Right lobe of liver (tissue), 6 donors: ENCODE results near the gene CYB5R3. TPM values are rescaled to one million over a fixed set of nuclear protein-coding genes. Genes with fewer than 3 reads are reported as not detected.

Experiments
- ATAC-seq, 4 donors: fragments of 200-7000 bp; cut with Tn5 transposase; one replicate each; pipeline ENCODE4 v1.9.1; 2020; ENCODE audit warnings: mild to moderate bottlenecking in 4 of 4, moderate library complexity in 4 of 4
- DNase-seq, 3 donors: peaks; one replicate each; pipeline ENCODE4 v3.0.0-alpha.2; 2020
- H3K27ac ChIP-seq, 3 donors: fragments of 200-600 bp; one replicate each; pipeline ENCODE4 v1.8.0; 2022
- H3K27me3 ChIP-seq, 2 donors: fragments of 200-600 bp; one replicate each; pipeline ENCODE4 v1.8.0; 2022
- H3K36me3 ChIP-seq, 4 donors: fragments of 200-600 bp; sonication (generic) in 1 of 4; one replicate each; pipeline versions ENCODE4 v1.5.1 to v1.8.0; 2017 to 2022; ENCODE audit warnings: control low read depth in 1 of 4
- H3K4me1 ChIP-seq, 4 donors: fragments of 200-600 bp; sonication (generic) in 1 of 4; one replicate each; pipeline versions ENCODE4 v1.5.1 to v1.8.0; 2017 to 2022; ENCODE audit warnings: control low read depth in 1 of 4
- H3K4me3 ChIP-seq, 3 donors: fragments of 200-600 bp; one replicate each; pipeline ENCODE4 v1.8.0; 2022
- H3K9me3 ChIP-seq, 4 donors: fragments of 200-600 bp; sonication (generic) in 1 of 4; one replicate each; pipeline versions ENCODE4 v1.5.1 to v1.8.0; 2017 to 2022; ENCODE audit warnings: control low read depth in 1 of 4
- CTCF ChIP-seq, 4 donors: fragments of 200-600 bp in 3 of 4; fragments of 450-650 bp in 1 of 4; IDR thresholded peaks; one replicate each; pipeline versions ENCODE4 v1.5.1 to v1.8.0; 2016 to 2022; ENCODE audit warnings: antibody characterized with exemption in 4 of 4, mild to moderate bottlenecking in 2 of 4
- POLR2A ChIP-seq: fragments of 450-650 bp; IDR thresholded peaks from one replicate; pipeline ENCODE4 v1.6.1; 2017; ENCODE audit warnings: antibody characterized with exemption, mild to moderate bottlenecking
- WGBS: methylation state at CpG from one replicate; pipeline ENCODE4 v1.1.6; 2018; ENCODE audit warnings: low coverage, low lambda C conversion rate; ENCODE audit not compliant: insufficient coverage; ENCODE audit errors: missing lambda C conversion rate; 5-methylcytosine and 5-hydroxymethylcytosine counted together
- intact Hi-C, 2 donors: fragments of 100-400 bp; cut with DNase I; formaldehyde crosslinking; loops; one replicate each; pipeline versions ENCODE4 v1.11.2 to v1.14.1; 2022
- total RNA-seq, 6 experiments: library from RNA; depleted of rRNA in 2 of 6; stranded (reverse); fragments of >200 nt in 2 of 6; fragmentation: NEBNext Ultra II Directional in 3 of 6; extraction: Animal tissue kit (Norgen Biotek cat#: 25700) in 3 of 6; gene quantifications; one replicate each; pipeline versions ENCODE4 v1.1.0 to v1.2.4, GENCODE V29; 2016 to 2023
- donor health status: DM: no; HTN: yes; CAD: no.
- donor health status: DM: no; HTN: no; CAD: no.
- donor health status: DM: no; HTN: no; CAD: no.
- donor health status: DM: no; HTN: yes; CAD: no.
- donor health status: DM: no; HTN: yes; CAD: no.

CYB5R3 gene
- total RNA-seq, 6 experiments from 2014 or later, result 146 to 211 (median 170) TPM

DNA sequence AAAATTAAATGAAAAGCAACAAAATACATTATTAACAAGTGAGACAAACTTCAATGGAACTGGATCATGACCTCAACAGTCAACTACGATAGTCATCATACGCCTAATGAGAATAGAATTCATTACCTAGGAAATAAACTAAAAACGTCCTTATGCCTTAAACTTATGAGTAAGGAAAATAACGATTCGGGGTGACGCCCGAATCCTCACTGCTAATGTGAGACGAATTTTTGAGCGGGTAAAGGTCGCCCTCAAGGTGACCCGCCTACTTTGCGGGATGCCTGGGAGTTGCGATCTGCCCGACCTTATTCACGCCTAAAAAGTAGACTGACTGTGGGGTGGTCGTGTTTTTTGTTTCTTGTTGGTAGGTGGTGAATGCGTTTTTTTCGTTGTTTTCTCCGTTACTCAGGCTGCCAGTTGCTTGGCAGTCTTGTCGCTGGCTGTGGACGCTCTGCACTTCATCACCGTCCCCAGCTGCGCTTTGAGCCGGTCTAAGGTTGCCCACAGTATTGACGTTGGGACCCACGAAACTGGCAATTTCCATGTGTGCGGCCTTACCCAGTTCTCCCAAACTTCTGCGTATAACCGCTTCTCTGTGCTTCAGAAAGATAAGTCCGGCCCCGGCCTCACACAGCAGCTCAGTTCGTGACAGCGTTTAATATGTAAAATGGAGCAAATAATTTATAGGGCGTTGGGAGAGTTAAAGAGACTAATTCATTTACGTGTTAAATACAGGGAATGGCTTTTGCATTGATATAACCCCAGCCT, 33.9 kb downstream of the CYB5R3 start:
- intact Hi-C loops, result no loop called here
- peak overlapping the region; percentile 92 to 96 (median 94) for H3K27ac ChIP-seq
- H3K9me3 ChIP-seq, result no peaks in the 10 kb centered on the region
- TF ChIP-seq POLR2A (peak; percentile 94), CTCF (IDR thresholded peaks at IDR 0.05) (no peak)
- under 1% methylated on average over 35 of the region's 35 CpGs for WGBS
- ATAC-seq (peak; percentile 60 to 76 (median 72)), DNase-seq (peak; percentile 84 to 92 (median 88))
- H3K36me3 ChIP-seq, result peaks cover 0 to 11% (median 0%) of the 10 kb centered on the region in 4 donors
- H3K4me1 ChIP-seq, result peaks cover 0 to 32% (median 20%) of the 10 kb centered on the region in 4 donors
- H3K27me3 ChIP-seq, result no peaks in the 10 kb centered on the region
- peak overlapping the region; percentile 88 to 94 (median 93) for H3K4me3 ChIP-seq

- Histone ChIP-seq H3K4me3 (peak within 1 kb of the TSS; percentile 88 to 94 (median 93)), H3K9me3 (no peaks in the 10 kb centered on the region), H3K27ac (peak within 1 kb of the TSS; percentile 92 to 96 (median 94)), H3K36me3 (peaks cover 0 to 6% (median 0%) of the 10 kb centered on the region in 4 donors), H3K4me1 (peaks cover 0 to 32% (median 20%) of the 10 kb centered on the region in 4 donors), H3K27me3 (no peaks in the 10 kb centered on the region)
- ATAC-seq, result peak; percentile 83 to 88 (median 86)
- TF ChIP-seq CTCF (IDR thresholded peaks at IDR 0.05) (peak; percentile 19 to 46 (median 32)), POLR2A (peak; percentile 67)
- DNase-seq, result peak; percentile 99
- intact Hi-C loops, result no loop called here
- under 1% methylated on average over 35 of the region's 85 CpGs for WGBS
Measured at GRCh38 chr22:42614312-42615091, 34.7 kb downstream of the CYB5R3 start, which contains the start of gene POLDIP3. POLDIP3 (minus strand) TSS chr22:42614883; CDS start chr22:42614857, 26 bp downstream.

DNA sequence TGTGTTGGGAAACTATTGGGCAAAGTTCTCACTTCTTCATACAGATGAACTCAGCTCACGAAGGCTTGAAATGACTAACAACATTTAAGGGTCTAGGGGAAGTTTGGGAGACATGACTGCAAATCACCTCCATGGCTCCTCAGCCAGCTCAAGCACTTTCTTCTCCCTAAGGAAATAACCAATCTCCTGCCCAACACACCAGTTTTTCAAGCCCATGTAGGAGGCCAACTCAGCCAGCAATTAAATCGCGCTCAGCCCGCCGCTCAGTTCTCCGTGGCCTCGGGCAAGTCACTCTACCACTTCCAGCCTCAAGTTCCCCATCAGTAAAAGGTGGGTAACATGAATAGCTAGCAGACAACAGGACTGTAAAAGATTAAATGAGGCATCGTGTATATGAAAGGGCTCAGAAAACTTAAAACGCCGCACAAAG, 35.3 kb downstream of the CYB5R3 start:
- DNase-seq (no peak), ATAC-seq (no peak)
- intact Hi-C loops, result no loop called here
- Histone ChIP-seq H3K4me3 (peak overlapping the region; percentile 88 to 94 (median 93)), H3K27me3 (no peaks in the 10 kb centered on the region), H3K9me3 (no peaks in the 10 kb centered on the region), H3K27ac (peak overlapping the region; percentile 92 to 96 (median 94)), H3K36me3 (no peaks in the 10 kb centered on the region), H3K4me1 (peaks cover 0 to 32% (median 20%) of the 10 kb centered on the region in 4 donors)
- 0% methylated on average over 10 of the region's 10 CpGs for WGBS
- TF ChIP-seq POLR2A (no peak), CTCF (IDR thresholded peaks at IDR 0.05) (no peak)

- Histone ChIP-seq H3K9me3 (no peaks in the 10 kb centered on the region), H3K4me3 (no peak overlapping the region), H3K27me3 (no peaks in the 10 kb centered on the region), H3K4me1 (peaks cover 0 to 32% (median 19%) of the 10 kb centered on the region in 4 donors), H3K36me3 (no peaks in the 10 kb centered on the region), H3K27ac (no peak overlapping the region)
- no peak for DNase-seq
- TF ChIP-seq CTCF (IDR thresholded peaks at IDR 0.05), result no peak
- TF ChIP-seq POLR2A, result no peak
- intact Hi-C loops, result no loop called here
- ATAC-seq, result no peak
- WGBS, result 81% methylated on average over 10 of the region's 11 CpGs
Measured at GRCh38 chr22:42612336-42612735, 36.9 kb downstream of the CYB5R3 start.
